ENCODE measurements around the gene LIG3.
"Not testable (repeated sequence)": the region's sequence is repeated elsewhere in the genome, so short reads cannot be mapped to it uniquely, and the experiment has no call there.

LIG3 gene

GRCh38 chr17:34999456-34999855, 19.1 kb downstream of the LIG3 start:
- no peak for DNase-seq (ENCODE audit: low read depth)

- DNase-seq (ENCODE audit: low read depth) = not testable (repeated sequence)
Measured at GRCh38 chr17:35000965-35001364, 20.7 kb downstream of the LIG3 start.

GRCh38 chr17:35001549-35001948, 21.2 kb downstream of the LIG3 start:
- no peak for DNase-seq (ENCODE audit: low read depth)

- DNase-seq (ENCODE audit: low read depth) = no peak
Measured at GRCh38 chr17:35002876-35003551, 22.7 kb downstream of the LIG3 start.

- no peak for DNase-seq (ENCODE audit: low read depth)
Measured at GRCh38 chr17:35003778-35004177, 23.5 kb downstream of the LIG3 start.

- no peak for DNase-seq (ENCODE audit: low read depth)
Measured at GRCh38 chr17:35006345-35006744, 26.0 kb downstream of the LIG3 start.

GRCh38 chr17:35006961-35007360, 26.6 kb downstream of the LIG3 start:
- no peak for DNase-seq (ENCODE audit: low read depth)

- DNase-seq (ENCODE audit: low read depth) = no peak
Measured at GRCh38 chr17:35010093-35010492, 29.8 kb downstream of the LIG3 start.

GRCh38 chr17:35011671-35012216, 31.4 kb downstream of the LIG3 start:
- no peak for DNase-seq (ENCODE audit: low read depth)

GRCh38 chr17:35016369-35016768, 36.1 kb downstream of the LIG3 start:
- DNase-seq (ENCODE audit: low read depth) = no peak

GRCh38 chr17:35017021-35017420, 36.7 kb downstream of the LIG3 start:
- DNase-seq (ENCODE audit: low read depth) = no peak

GRCh38 chr17:35018814-35019213, 38.5 kb downstream of the LIG3 start:
- DNase-seq (ENCODE audit: low read depth) = no peak

GRCh38 chr17:35019386-35020179, 39.3 kb downstream of the LIG3 start:
- no peak for DNase-seq (ENCODE audit: low read depth)

GRCh38 chr17:35021520-35022380, 41.4 kb downstream of the LIG3 start:
- DNase-seq (ENCODE audit: low read depth) = no peak

- peak; percentile 64 for DNase-seq (ENCODE audit: low read depth)
Measured at GRCh38 chr17:35022536-35023063, 42.3 kb downstream of the LIG3 start.

GRCh38 chr17:35023538-35023937, 43.2 kb downstream of the LIG3 start:
- no peak for DNase-seq (ENCODE audit: low read depth)

GRCh38 chr17:35025541-35025940, 45.2 kb downstream of the LIG3 start:
- DNase-seq (ENCODE audit: low read depth) = no peak

- not testable (repeated sequence) for DNase-seq (ENCODE audit: low read depth)
Measured at GRCh38 chr17:35028097-35028496, 47.8 kb downstream of the LIG3 start.

- DNase-seq (ENCODE audit: low read depth) = no peak
Measured at GRCh38 chr17:35028531-35029262, 48.4 kb downstream of the LIG3 start.

- no peak for DNase-seq (ENCODE audit: low read depth)
Measured at GRCh38 chr17:35030780-35031179, 50.5 kb downstream of the LIG3 start.

- DNase-seq (ENCODE audit: low read depth) = no peak
Measured at GRCh38 chr17:35038453-35038852, 58.1 kb downstream of the LIG3 start.

Data from activated T-cell treated with anti-CD3 and anti-CD28 coated beads for 24 hours (primary cell).